Endothelial cell of umbilical vein (primary cell): ENCODE results near the gene KRTAP9-8. TPM values are rescaled to one million over a fixed set of nuclear protein-coding genes. Genes with fewer than 3 reads are reported as not detected.
"Not testable (repeated sequence)": the region's sequence is repeated elsewhere in the genome, so short reads cannot be mapped to it uniquely, and the experiment has no call there.

Experiments
- BruUV-seq: library from RNA; stranded (reverse); fragments of 400-500 nt; replicated peaks from 2 replicates; lab custom pipeline; 2021; lab: Mats Ljungman, UMichigan
- CTCF ChIA-PET: fragments of 300-600, 350-600 bp; sonication (Branson Sonifier 250); formaldehyde crosslinking; loops from one replicate; lab custom pipeline; 2021; ENCODE audit warnings: antibody characterized with exemption, inconsistent platforms; lab: Charles Lee
- POLR2A ChIA-PET: fragments of 300-600, 350-600 bp; sonication (Branson Sonifier 250); formaldehyde crosslinking; loops from one replicate; lab custom pipeline; 2021; ENCODE audit warnings: antibody characterized with exemption, inconsistent platforms; lab: Charles Lee
- DNase-seq: peaks from one replicate; pipeline ENCODE4 v3.0.0-alpha.2; 2011; ENCODE audit warnings: low read depth, low spot score
- FAIRE-seq: peaks from 2 replicates; lab custom pipeline; 2011; peaks lifted over from hg19 to GRCh38; lab: Jason Lieb, UNC
- H2AFZ ChIP-seq: 2 replicates; pipeline ENCODE4 v1.6.0; 2012; ENCODE audit warnings: low read depth, low read length, control low read depth, inconsistent platforms
- H3K27ac ChIP-seq: 2 replicates; pipeline ENCODE4 v1.5.1; 2011; ENCODE audit warnings: low read depth, mild to moderate bottlenecking, control low read depth, low read length, moderate library complexity; ENCODE audit not compliant: insufficient read depth
- H3K27me3 ChIP-seq, 2 experiments: 2 replicates each; pipeline versions ENCODE4 v1.6.0 to v1.6.1; 2011; ENCODE audit warnings: low read length in 2 of 2, mixed read lengths in 1 of 2; ENCODE audit not compliant: control insufficient read depth in 2 of 2, insufficient read depth in 2 of 2
- H3K36me3 ChIP-seq, 2 experiments: 2 replicates in 1 of 2; 3 replicates in 1 of 2; pipeline ENCODE4 v1.5.1; 2011; ENCODE audit warnings: low read length in 2 of 2, mild to moderate bottlenecking in 1 of 2, moderate library complexity in 1 of 2; ENCODE audit not compliant: control insufficient read depth in 2 of 2, insufficient read depth in 2 of 2; ENCODE audit errors: extremely low read depth in 1 of 2
- H3K4me1 ChIP-seq: 3 replicates; pipeline ENCODE4 v1.5.1; 2011; ENCODE audit warnings: mild to moderate bottlenecking, low read length; ENCODE audit not compliant: control insufficient read depth, insufficient read depth; ENCODE audit errors: extremely low read depth
- H3K4me2 ChIP-seq: 2 replicates; pipeline ENCODE4 v1.6.1; 2011; ENCODE audit warnings: low read length, control low read depth, mixed read lengths; ENCODE audit not compliant: insufficient read depth
- H3K4me3 ChIP-seq, 3 experiments: fragments of 200-600 bp in 1 of 3; sonication (generic), shearing (Covaris generic) in 1 of 3; replicated peaks in 1 of 3; 2 replicates each; pipeline ENCODE4 v1.5.1; 2011 to 2016; ENCODE audit warnings: control low read depth in 3 of 3, low read length in 3 of 3, mild to moderate bottlenecking in 2 of 3, inconsistent platforms in 1 of 3, low read depth in 1 of 3, moderate library complexity in 1 of 3; ENCODE audit not compliant: insufficient read depth in 1 of 3
- H3K79me2 ChIP-seq: 2 replicates; pipeline ENCODE4 v1.6.0; 2012; ENCODE audit warnings: low read length, inconsistent platforms; ENCODE audit not compliant: control insufficient read depth, insufficient read depth
- H3K9ac ChIP-seq: replicated peaks from 2 replicates; pipeline ENCODE3; 2011; ENCODE audit warnings: low read length, control low read depth; ENCODE audit not compliant: insufficient read depth; ENCODE audit errors: extremely low read depth
- H3K9me1 ChIP-seq: replicated peaks from 3 replicates; pipeline ENCODE4 v1.6.0; 2011; ENCODE audit warnings: mild to moderate bottlenecking, low read length; ENCODE audit not compliant: control insufficient read depth, insufficient read depth; ENCODE audit errors: extremely low read depth
- H3K9me3 ChIP-seq: replicated peaks from 2 replicates; pipeline ENCODE4 v1.5.1; 2012; ENCODE audit warnings: low read length, inconsistent platforms; ENCODE audit not compliant: control insufficient read depth, insufficient read depth
- H4K20me1 ChIP-seq: replicated peaks from 2 replicates; pipeline ENCODE3; 2011; ENCODE audit warnings: mild to moderate bottlenecking, low read length; ENCODE audit not compliant: control insufficient read depth, insufficient read depth; ENCODE audit errors: extremely low read depth
- FOS ChIP-seq: IDR thresholded peaks from 2 replicates; pipeline ENCODE4 v1.6.1; 2011; ENCODE audit warnings: mild to moderate bottlenecking, low read length, moderate library complexity, borderline replicate concordance; ENCODE audit not compliant: insufficient read depth
- JUN ChIP-seq: IDR thresholded peaks from 2 replicates; pipeline ENCODE4 v1.6.1; 2011; ENCODE audit warnings: borderline replicate concordance, low read depth; ENCODE audit not compliant: insufficient read length, insufficient read depth
- MYC ChIP-seq: IDR thresholded peaks from one replicate; pipeline ENCODE4 v1.6.1; 2011; ENCODE audit warnings: mild to moderate bottlenecking, low read depth, low read length
- POLR2A ChIP-seq: IDR thresholded peaks from 2 replicates; pipeline ENCODE4 v1.6.1; 2012; ENCODE audit warnings: low read depth, mild to moderate bottlenecking, control low read depth, low read length
- POLR2AphosphoS5 ChIP-seq: IDR thresholded peaks from 2 replicates; pipeline ENCODE4 v1.6.1; 2012; ENCODE audit warnings: low read depth, mild to moderate bottlenecking, control low read depth, low read length, moderate library complexity; ENCODE audit not compliant: insufficient read depth
- dilution Hi-C: fragments of 300-500 bp; cut with MboI; formaldehyde crosslinking; loops from one replicate; pipeline ENCODE4 v1.15.0; 2019; ENCODE audit warnings: low sequenced_read_pairs; ENCODE audit not compliant: extremely low pct_ligation_motif_present
- intact Hi-C: fragments of 100-400 bp; cut with micrococcal nuclease; formaldehyde crosslinking; loops from one replicate; pipeline ENCODE4 v1.10.0; 2022
- polyA plus RNA-seq, 4 experiments: library from polyadenylated mRNA; depleted of rRNA in 3 of 4; stranded (reverse) in 3 of 4; unstranded in 1 of 4; fragments of >200 nt; gene quantifications; 2 replicates each; pipeline versions ENCODE4 v1.2.1 to v1.2.3, GENCODE V29; 2011 to 2012; ENCODE audit warnings: missing spikeins in 1 of 4
- total RNA-seq: library from RNA; stranded (reverse); gene quantifications from 2 replicates; pipeline ENCODE4 v1.2.3, GENCODE V29; 2021
- TF ChIP-seq, protein P1 (sequence below): IDR thresholded peaks from 2 replicates; pipeline ENCODE4 v1.6.1; 2011; ENCODE audit not compliant: insufficient read depth, insufficient read length

The KRTAP9-8 gene
- total and polyA plus RNA-seq, 2 donors (not counting 3 experiments of a cell fraction or from before 2014, with no cell fraction given), result not detected

DNA sequence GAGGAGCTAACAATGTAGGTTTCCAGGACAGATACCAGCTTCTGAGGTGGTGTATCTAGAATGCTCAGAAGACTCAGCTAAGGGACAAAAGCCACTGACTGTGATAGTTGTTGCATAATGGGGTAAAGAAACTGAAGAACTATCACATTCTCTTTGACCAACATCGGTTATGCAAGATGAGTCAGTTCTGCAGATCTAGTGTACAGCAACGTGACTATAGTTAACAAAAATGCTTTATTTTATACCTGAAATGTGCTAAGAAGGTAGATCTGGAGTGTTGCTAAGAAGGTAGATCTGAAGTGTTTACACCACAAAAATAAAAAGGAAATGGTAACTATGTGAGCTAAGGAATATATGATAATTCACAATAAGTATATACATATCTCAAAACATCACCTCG, 29.9 kb downstream of the KRTAP9-8 start:
- no peaks in the 10 kb centered on the region for H3K36me3 ChIP-seq
- no peak overlapping the region for H3K4me3 ChIP-seq
- no peaks in the 10 kb centered on the region for H3K79me2 ChIP-seq
- dilution Hi-C loops, result no loop called here
- CTCF ChIA-PET, result no interaction called here
- H3K27ac ChIP-seq, result no peak overlapping the region
- intact Hi-C loops, result no loop called here
- H3K9ac ChIP-seq, result no peak overlapping the region
- DNase-seq (no peak), FAIRE-seq (no peak)
- no peaks in the 10 kb centered on the region for H3K9me1 ChIP-seq
- H3K9me3 ChIP-seq, result no peaks in the 10 kb centered on the region
- no peaks in the 10 kb centered on the region for H3K27me3 ChIP-seq
- H2AFZ ChIP-seq, result no peak overlapping the region
- BruUV-seq, result no TSS peak
- no peak overlapping the region for H3K4me2 ChIP-seq
- no peaks in the 10 kb centered on the region for H3K4me1 ChIP-seq
- no peaks in the 10 kb centered on the region for H4K20me1 ChIP-seq
- TF ChIP-seq POLR2AphosphoS5 (no peak), POLR2A (no peak), FOS (no peak), MYC (no peak), JUN (no peak)
- TF ChIP-seq, protein P1, sequence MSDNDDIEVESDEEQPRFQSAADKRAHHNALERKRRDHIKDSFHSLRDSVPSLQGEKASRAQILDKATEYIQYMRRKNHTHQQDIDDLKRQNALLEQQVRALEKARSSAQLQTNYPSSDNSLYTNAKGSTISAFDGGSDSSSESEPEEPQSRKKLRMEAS, result no peak
- POLR2A ChIA-PET, result no interaction called here

DNA sequence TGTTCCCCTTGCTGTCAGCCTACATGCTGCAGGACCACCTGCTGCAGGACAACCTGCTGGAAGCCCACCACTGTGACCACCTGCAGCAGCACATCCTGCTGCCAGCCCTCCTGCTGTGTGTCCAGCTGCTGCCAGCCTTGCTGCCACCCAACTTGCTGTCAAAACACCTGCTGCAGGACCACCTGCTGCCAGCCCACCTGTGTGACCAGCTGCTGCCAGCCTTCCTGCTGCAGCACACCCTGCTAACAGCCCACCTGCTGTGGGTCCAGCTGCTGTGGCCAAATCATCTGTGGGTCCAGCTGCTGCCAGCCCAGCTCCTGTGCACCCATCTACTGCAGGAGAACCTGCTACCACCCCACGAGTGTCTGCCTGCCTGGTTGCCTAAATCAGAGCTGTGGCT, 33.5 kb downstream of the KRTAP9-8 start:
- H3K9ac ChIP-seq, H3K27ac ChIP-seq, H3K79me2 ChIP-seq, dilution Hi-C loops, intact Hi-C loops, H3K9me3 ChIP-seq, H3K4me1 ChIP-seq, FAIRE-seq, BruUV-seq, CTCF ChIA-PET, H3K9me1 ChIP-seq, H2AFZ ChIP-seq, DNase-seq, H3K4me2 ChIP-seq, H3K4me3 ChIP-seq, H4K20me1 ChIP-seq, POLR2A ChIA-PET, H3K27me3 ChIP-seq, H3K36me3 ChIP-seq: not testable (repeated sequence)
